Muscle of leg (tissue), 11 donors: ENCODE data around the gene GJA1. TPM values are rescaled to one million over a fixed set of nuclear protein-coding genes. Genes with fewer than 3 reads are reported as not detected.
"Not testable (repeated sequence)": the region's sequence is repeated elsewhere in the genome, so short reads cannot be mapped to it uniquely, and the experiment has no call there.

Source experiments
- DNase-seq: peaks from one replicate; pipeline ENCODE4 v3.0.0; 2013
- H3K27ac ChIP-seq: one replicate; pipeline ENCODE4 v1.5.1; 2013; ENCODE audit warnings: mild to moderate bottlenecking, low read length, control low read depth
- H3K27me3 ChIP-seq: one replicate; pipeline ENCODE4 v1.6.1; 2013; ENCODE audit warnings: low read length; ENCODE audit not compliant: control insufficient read depth, insufficient read depth
- H3K36me3 ChIP-seq: one replicate; pipeline ENCODE4 v1.6.1; 2013; ENCODE audit warnings: low read length; ENCODE audit not compliant: control insufficient read depth, insufficient read depth
- H3K4me1 ChIP-seq: one replicate; pipeline ENCODE4 v1.6.1; 2013; ENCODE audit warnings: low read length; ENCODE audit not compliant: control insufficient read depth, insufficient read depth
- H3K4me3 ChIP-seq: one replicate; pipeline ENCODE4 v1.5.1; 2013; ENCODE audit warnings: low read length, control low read depth
- H3K9me3 ChIP-seq: replicated peaks from 2 replicates; pipeline ENCODE4 v1.6.1; 2013; ENCODE audit warnings: low read depth, low read length; ENCODE audit not compliant: control insufficient read depth
- WGBS: methylation state at CpG from one replicate; pipeline ENCODE4 v1.1.5; 2013; ENCODE audit warnings: missing lambda C conversion rate; ENCODE audit not compliant: insufficient coverage; 5-methylcytosine and 5-hydroxymethylcytosine counted together
- polyA plus RNA-seq, 8 donors: library from polyadenylated mRNA; unstranded; fragments of 120-200 nt; gene quantifications; one replicate each; pipeline versions ENCODE4 v1.2.1 to v1.2.3, GENCODE V29; 2013; ENCODE audit warnings: inconsistent platforms in 1 of 8, low replicate concordance in 1 of 8; ENCODE audit not compliant: insufficient read length in 8 of 8, insufficient read depth in 1 of 8
- total RNA-seq: library from RNA; stranded (reverse); fragments of 120-200 nt; gene quantifications from one replicate; pipeline ENCODE4 v1.2.4, GENCODE V29; 2013

Gene GJA1
- total and polyA plus RNA-seq, 9 donors, result 40.4 to 126 (median 63.8) TPM

GRCh38 chr6:121446705-121447104, 11.3 kb downstream of the GJA1 start:
- not testable (repeated sequence) for H3K27me3 ChIP-seq, H3K9me3 ChIP-seq, H3K4me3 ChIP-seq, H3K4me1 ChIP-seq, DNase-seq, H3K27ac ChIP-seq
- peaks cover 17% of the 10 kb centered on the region for H3K36me3 ChIP-seq
- 86% methylated on average over 3 of the region's 7 CpGs for WGBS

DNA sequence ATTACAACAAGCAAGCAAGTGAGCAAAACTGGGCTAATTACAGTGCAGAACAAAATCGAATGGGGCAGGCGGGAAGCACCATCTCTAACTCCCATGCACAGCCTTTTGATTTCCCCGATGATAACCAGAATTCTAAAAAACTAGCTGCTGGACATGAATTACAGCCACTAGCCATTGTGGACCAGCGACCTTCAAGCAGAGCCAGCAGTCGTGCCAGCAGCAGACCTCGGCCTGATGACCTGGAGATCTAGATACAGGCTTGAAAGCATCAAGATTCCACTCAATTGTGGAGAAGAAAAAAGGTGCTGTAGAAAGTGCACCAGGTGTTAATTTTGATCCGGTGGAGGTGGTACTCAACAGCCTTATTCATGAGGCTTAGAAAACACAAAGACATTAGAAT, 12.3 kb downstream of the GJA1 start:
- WGBS, result 100% methylated on average over 6 of the region's 7 CpGs
- not testable (repeated sequence) for H3K27me3 ChIP-seq, H3K4me1 ChIP-seq, H3K4me3 ChIP-seq, H3K9me3 ChIP-seq, H3K27ac ChIP-seq, DNase-seq
- peaks cover 17% of the 10 kb centered on the region for H3K36me3 ChIP-seq

GRCh38 chr6:121448528-121448927, 13.1 kb downstream of the GJA1 start:
- H3K27me3 ChIP-seq, H3K4me1 ChIP-seq, H3K4me3 ChIP-seq, H3K27ac ChIP-seq, H3K9me3 ChIP-seq: not testable (repeated sequence)
- DNase-seq, result peak; percentile 38
- H3K36me3 ChIP-seq, result peaks cover 17% of the 10 kb centered on the region
- WGBS, result no CpG with 5 or more reads among the region's 2 CpGs

DNA sequence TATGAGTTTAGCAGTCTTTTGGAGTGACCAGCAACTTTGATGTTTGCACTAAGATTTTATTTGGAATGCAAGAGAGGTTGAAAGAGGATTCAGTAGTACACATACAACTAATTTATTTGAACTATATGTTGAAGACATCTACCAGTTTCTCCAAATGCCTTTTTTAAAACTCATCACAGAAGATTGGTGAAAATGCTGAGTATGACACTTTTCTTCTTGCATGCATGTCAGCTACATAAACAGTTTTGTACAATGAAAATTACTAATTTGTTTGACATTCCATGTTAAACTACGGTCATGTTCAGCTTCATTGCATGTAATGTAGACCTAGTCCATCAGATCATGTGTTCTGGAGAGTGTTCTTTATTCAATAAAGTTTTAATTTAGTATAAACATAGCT, 13.9 kb downstream of the GJA1 start:
- Histone ChIP-seq H3K4me3 (no peak overlapping the region), H3K27me3 (no peaks in the 10 kb centered on the region), H3K9me3 (no peaks in the 10 kb centered on the region), H3K4me1 (peaks cover under 1% of the 10 kb centered on the region), H3K36me3 (peaks cover 17% of the 10 kb centered on the region), H3K27ac (no peak overlapping the region)
- no peak for DNase-seq
- no CpG with 5 or more reads among the region's 1 CpG for WGBS

GRCh38 chr6:121450242-121450641, 14.8 kb downstream of the GJA1 start:
- Histone ChIP-seq H3K27me3 (no peaks in the 10 kb centered on the region), H3K4me1 (no peaks in the 10 kb centered on the region), H3K27ac (no peak overlapping the region), H3K4me3 (no peak overlapping the region), H3K9me3 (no peaks in the 10 kb centered on the region), H3K36me3 (peaks cover 17% of the 10 kb centered on the region)
- WGBS, result 98% methylated on average over 8 of the region's 11 CpGs
- no peak for DNase-seq

- Histone ChIP-seq H3K36me3 (peaks cover 17% of the 10 kb centered on the region), H3K27me3 (no peaks in the 10 kb centered on the region), H3K4me3 (no peak overlapping the region), H3K4me1 (no peaks in the 10 kb centered on the region), H3K9me3 (no peaks in the 10 kb centered on the region), H3K27ac (no peak overlapping the region)
- DNase-seq, result no peak
Measured at GRCh38 chr6:121451250-121451649, 15.8 kb downstream of the GJA1 start.

GRCh38 chr6:121453191-121453590, 17.7 kb downstream of the GJA1 start:
- no peaks in the 10 kb centered on the region for H3K36me3 ChIP-seq
- no peaks in the 10 kb centered on the region for H3K4me1 ChIP-seq
- no peak overlapping the region for H3K4me3 ChIP-seq
- WGBS, result no CpG with 5 or more reads among the region's 5 CpGs
- DNase-seq, result no peak
- H3K9me3 ChIP-seq, result no peaks in the 10 kb centered on the region
- H3K27ac ChIP-seq, result no peak overlapping the region
- no peaks in the 10 kb centered on the region for H3K27me3 ChIP-seq

DNA sequence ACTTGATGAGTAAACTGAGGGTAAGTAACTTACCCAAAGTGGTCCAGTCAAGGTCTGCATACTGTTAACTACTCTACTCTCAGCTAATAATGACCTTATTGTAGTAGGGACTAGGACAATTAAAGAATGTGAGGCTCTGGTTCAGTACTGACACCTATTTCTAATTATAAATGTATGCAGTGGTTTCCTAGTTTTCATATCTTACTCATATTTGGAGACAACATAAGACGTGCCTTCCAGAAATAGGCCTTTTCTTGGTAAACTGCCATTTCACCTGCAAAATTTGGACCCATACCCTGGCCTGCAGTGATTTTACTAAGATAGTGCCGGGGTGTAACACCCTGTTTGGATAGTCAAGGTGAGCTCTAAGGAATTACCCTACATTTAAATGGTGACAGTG, 24.7 kb downstream of the GJA1 start:
- Histone ChIP-seq H3K27me3 (no peaks in the 10 kb centered on the region), H3K36me3 (no peaks in the 10 kb centered on the region), H3K9me3 (no peaks in the 10 kb centered on the region), H3K27ac (no peak overlapping the region), H3K4me3 (no peak overlapping the region), H3K4me1 (no peaks in the 10 kb centered on the region)
- no CpG with 5 or more reads among the region's 2 CpGs for WGBS
- no peak for DNase-seq

- Histone ChIP-seq H3K4me3 (no peak overlapping the region), H3K27ac (no peak overlapping the region), H3K36me3 (no peaks in the 10 kb centered on the region), H3K9me3 (no peaks in the 10 kb centered on the region), H3K4me1 (no peaks in the 10 kb centered on the region), H3K27me3 (no peaks in the 10 kb centered on the region)
- WGBS, result 100% methylated on average over 2 of the region's 3 CpGs
- DNase-seq, result no peak
Measured at GRCh38 chr6:121463087-121463486, 27.6 kb downstream of the GJA1 start.

- Histone ChIP-seq H3K27ac (no peak overlapping the region), H3K9me3 (no peaks in the 10 kb centered on the region), H3K36me3 (no peaks in the 10 kb centered on the region), H3K4me3 (no peak overlapping the region), H3K4me1 (no peaks in the 10 kb centered on the region), H3K27me3 (no peaks in the 10 kb centered on the region)
- DNase-seq, result no peak
- 89% methylated on average over 3 of the region's 6 CpGs for WGBS
Measured at GRCh38 chr6:121465101-121465500, 29.7 kb downstream of the GJA1 start.

DNA sequence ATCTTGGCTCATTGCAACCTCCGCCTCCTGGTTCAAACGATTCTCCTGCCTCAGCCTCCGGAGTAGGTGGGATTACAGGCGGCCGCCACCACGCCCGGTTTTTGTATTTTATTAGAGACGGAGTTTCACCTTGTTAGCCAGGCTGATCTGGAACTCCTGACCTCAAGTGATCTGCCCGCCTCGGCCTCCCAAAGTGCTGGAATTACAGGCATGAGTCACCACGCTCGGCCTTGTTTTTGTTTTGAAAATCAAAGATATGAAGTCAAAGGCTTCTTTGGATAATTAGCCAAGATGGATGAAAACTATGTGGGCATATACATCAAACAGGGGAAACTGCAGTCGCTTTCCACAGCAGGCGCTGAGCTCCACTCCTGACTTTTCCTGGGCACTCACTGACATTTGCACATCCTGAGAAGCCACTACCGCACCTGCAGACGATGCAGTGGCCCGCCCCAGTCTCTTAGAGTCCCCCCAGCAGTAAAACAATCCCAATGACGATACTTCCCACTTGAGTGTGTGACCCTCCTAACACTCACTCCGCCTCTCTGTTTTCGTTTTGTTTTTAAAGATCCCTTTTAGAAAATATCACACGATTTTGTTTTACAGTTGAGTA, 44.1 kb downstream of the GJA1 start:
- no peaks in the 10 kb centered on the region for H3K36me3 ChIP-seq
- 94% methylated on average over 14 of the region's 21 CpGs for WGBS
- no peak for DNase-seq
- no peaks in the 10 kb centered on the region for H3K4me1 ChIP-seq
- no peaks in the 10 kb centered on the region for H3K9me3 ChIP-seq
- H3K4me3 ChIP-seq, result no peak overlapping the region
- no peaks in the 10 kb centered on the region for H3K27me3 ChIP-seq
- H3K27ac ChIP-seq, result no peak overlapping the region
